Keratinocyte (primary cell): ENCODE results near the gene FOXR1.

ENCODE experiments used
- CTCF ChIP-seq, 3 experiments: IDR thresholded peaks in 1 of 3; conservative IDR thresholded peaks in 1 of 3; optimal IDR thresholded peaks in 1 of 3; 2 replicates in 2 of 3; 3 replicates in 1 of 3; pipeline versions ENCODE3 to v1.5.1; 2011; ENCODE audit warnings: low read length in 3 of 3, mild to moderate bottlenecking in 3 of 3, moderate library complexity in 2 of 3, control low read depth in 1 of 3, inconsistent platforms in 1 of 3; ENCODE audit not compliant: insufficient read depth in 2 of 3; ENCODE audit errors: extremely low read depth in 1 of 3
- EZH2 ChIP-seq: IDR thresholded peaks from one replicate; pipeline ENCODE4 v1.6.1; 2012; ENCODE audit warnings: inconsistent platforms, mild to moderate bottlenecking, low read length, moderate library complexity

GRCh38 chr11:119006656-119007055 lies 35.1 kb downstream of the FOXR1 start:
- TF ChIP-seq CTCF (optimal IDR thresholded peaks at IDR 0.05 in 1 of 3, IDR thresholded peaks at IDR 0.05 in 1 of 3, conservative IDR thresholded peaks at IDR 0.05 in 1 of 3; ENCODE audit: extremely low read depth in 1 of 3, insufficient read depth in 2 of 3, low read length in 3 of 3): no peak
- no peak for TF ChIP-seq EZH2
